Nephron progenitor cell (in vitro differentiated cells): ENCODE results near the gene EIF2B5.

Experiments
- DNase-seq: peaks from one replicate; pipeline ENCODE4 v3.0.0; 2021
- H3K27ac Mint-ChIP-seq: 2 replicates; pipeline ENCODE4 v1.8.0; 2021; ENCODE audit warnings: mild to moderate bottlenecking, moderate library complexity, mixed read lengths
- H3K27me3 Mint-ChIP-seq: 2 replicates; pipeline ENCODE4 v1.8.0; 2021; ENCODE audit warnings: mild to moderate bottlenecking, low read depth, mixed read lengths; ENCODE audit not compliant: poor library complexity
- H3K36me3 Mint-ChIP-seq: 2 replicates; pipeline ENCODE4 v1.8.0; 2021; ENCODE audit warnings: low read depth, mixed read lengths
- H3K4me1 Mint-ChIP-seq: 2 replicates; pipeline ENCODE4 v1.8.0; 2021; ENCODE audit warnings: mixed read lengths
- H3K4me3 Mint-ChIP-seq: 2 replicates; pipeline ENCODE4 v1.8.0; 2021; ENCODE audit warnings: mild to moderate bottlenecking, moderate library complexity, mixed read lengths
- H3K9me3 Mint-ChIP-seq: 2 replicates; pipeline ENCODE4 v1.8.0; 2021; ENCODE audit warnings: mild to moderate bottlenecking, moderate library complexity, mixed read lengths
- CTCF ChIP-seq: fragments of 200-600 bp; sonication (generic); IDR thresholded peaks from 2 replicates; pipeline ENCODE4 v1.5.0; 2021; ENCODE audit warnings: antibody characterized with exemption

EIF2B5 gene

GRCh38 chr3:184176377-184177330, 41.5 kb downstream of the EIF2B5 start:
- TF ChIP-seq CTCF: no peak
- Mint-ChIP-seq H3K36me3 (peaks cover 47% of the 10 kb centered on the region), H3K4me3 (peak overlapping the region; percentile 99), H3K27me3 (peaks cover 4% of the 10 kb centered on the region), H3K27ac (peak overlapping the region; percentile 98), H3K4me1 (peaks cover 42% of the 10 kb centered on the region), H3K9me3 (no peaks in the 10 kb centered on the region)
- peak; percentile 69 for DNase-seq

- Mint-ChIP-seq H3K27me3 (peaks cover 4% of the 10 kb centered on the region), H3K27ac (peak overlapping the region; percentile 98), H3K36me3 (peaks cover 43% of the 10 kb centered on the region), H3K4me1 (peaks cover 37% of the 10 kb centered on the region), H3K4me3 (peak overlapping the region; percentile 99), H3K9me3 (no peaks in the 10 kb centered on the region)
- DNase-seq: no peak
- no peak for TF ChIP-seq CTCF
Measured at GRCh38 chr3:184177331-184177731, 42.2 kb downstream of the EIF2B5 start.

- no peak for TF ChIP-seq CTCF
- Mint-ChIP-seq H3K27me3 (peaks cover 4% of the 10 kb centered on the region), H3K4me3 (peak overlapping the region; percentile 99), H3K4me1 (peaks cover 37% of the 10 kb centered on the region), H3K27ac (peak overlapping the region; percentile 98), H3K36me3 (peaks cover 45% of the 10 kb centered on the region), H3K9me3 (no peaks in the 10 kb centered on the region)
- DNase-seq: no peak
Measured at GRCh38 chr3:184177767-184178306, 42.7 kb downstream of the EIF2B5 start.

GRCh38 chr3:184178521-184179138, 43.5 kb downstream of the EIF2B5 start:
- TF ChIP-seq CTCF: no peak
- Mint-ChIP-seq H3K27me3 (peaks cover 4% of the 10 kb centered on the region), H3K4me3 (no peak overlapping the region), H3K36me3 (peaks cover 47% of the 10 kb centered on the region), H3K4me1 (peaks cover 37% of the 10 kb centered on the region), H3K27ac (no peak overlapping the region), H3K9me3 (no peaks in the 10 kb centered on the region)
- no peak for DNase-seq

- H3K36me3 Mint-ChIP-seq: peaks cover 54% of the 10 kb centered on the region
Measured at GRCh38 chr3:184180165-184180564, 45.0 kb downstream of the EIF2B5 start.

More at GRCh38 chr3:184180165-184180564, 45.0 kb downstream of the EIF2B5 start:
- Mint-ChIP-seq H3K4me1 (peaks cover 37% of the 10 kb centered on the region), H3K4me3 (no peak overlapping the region), H3K9me3 (no peaks in the 10 kb centered on the region), H3K27ac (no peak overlapping the region), H3K27me3 (peaks cover 4% of the 10 kb centered on the region)
- TF ChIP-seq CTCF: no peak
- DNase-seq: no peak
